Transverse colon (tissue), 4 donors: Measurements from ENCODE around the gene LRRC57. TPM values are rescaled to one million over a fixed set of nuclear protein-coding genes. Genes with fewer than 3 reads are reported as not detected.

Experiments used
- DNase-seq: peaks from one replicate; pipeline ENCODE4 v3.0.0-alpha.2; 2019
- H3K27ac ChIP-seq, 4 donors: fragments of 200-600 bp; sonication (generic); 2 replicates each; pipeline ENCODE4 v1.5.1; 2016 to 2018; ENCODE audit warnings: inconsistent platforms in 4 of 4
- H3K27me3 ChIP-seq: fragments of 200-600 bp; sonication (generic); 2 replicates; pipeline ENCODE4 v1.5.1; 2017; ENCODE audit warnings: inconsistent platforms
- H3K36me3 ChIP-seq, 4 donors: fragments of 200-600 bp; sonication (generic); 2 replicates each; pipeline ENCODE4 v1.5.1; 2017 to 2019; ENCODE audit warnings: inconsistent platforms in 4 of 4
- H3K4me1 ChIP-seq, 4 donors: fragments of 200-600 bp; sonication (generic); 2 replicates each; pipeline ENCODE4 v1.5.1; 2017 to 2020; ENCODE audit warnings: inconsistent platforms in 4 of 4
- H3K4me3 ChIP-seq, 4 donors: fragments of 200-600 bp; sonication (generic); 1 replicate in 1 of 4; 2 replicates in 3 of 4; pipeline versions ENCODE4 v1.5.1 to v1.6.1; 2017 to 2019; ENCODE audit warnings: inconsistent platforms in 4 of 4
- H3K9me3 ChIP-seq, 2 donors: fragments of 200-600 bp; sonication (generic); 2 replicates each; pipeline ENCODE4 v1.5.1; 2017 to 2019; ENCODE audit warnings: inconsistent platforms in 2 of 2
- CTCF ChIP-seq, 5 experiments: fragments of 200-600 bp in 3 of 5; fragments of 450-650 bp in 2 of 5; sonication (generic) in 3 of 5; IDR thresholded peaks; 1 replicate in 2 of 5; 2 replicates in 3 of 5; pipeline ENCODE4 v1.5.1; 2016 to 2017; ENCODE audit warnings: antibody characterized with exemption in 5 of 5, inconsistent platforms in 3 of 5, mild to moderate bottlenecking in 2 of 5, moderate library complexity in 1 of 5
- EP300 ChIP-seq: sonication (generic); formaldehyde crosslinking; IDR thresholded peaks from one replicate; pipeline ENCODE4 v1.6.1; 2017; ENCODE audit warnings: antibody characterized with exemption, low read depth
- POLR2A ChIP-seq: fragments of 450-650 bp; IDR thresholded peaks from one replicate; pipeline ENCODE4 v1.6.1; 2016; ENCODE audit warnings: antibody characterized with exemption, mild to moderate bottlenecking, moderate library complexity
- POLR2AphosphoS5 ChIP-seq, 3 donors: sonication (generic); formaldehyde crosslinking; IDR thresholded peaks; one replicate each; pipeline ENCODE4 v1.6.1; 2016; ENCODE audit warnings: antibody characterized with exemption in 3 of 3
- WGBS, 2 donors: methylation state at CpG; one replicate each; pipeline ENCODE4 v1.1.5; 2018; ENCODE audit warnings: low coverage in 1 of 2; 5-methylcytosine and 5-hydroxymethylcytosine counted together
- in situ Hi-C, 4 donors: fragments of 200-750 bp; cut with MboI; loops; one replicate each; pipeline versions ENCODE4 v1.15.0 to v1.15.1; 2017; ENCODE audit warnings: low sequenced_read_pairs in 3 of 4, low pct_ligation_motif_present in 1 of 4, low pct_unique_long_range_greater_than_20kb in 1 of 4
- intact Hi-C: fragments of 100-400 bp; cut with DNase I; formaldehyde crosslinking; loops from one replicate; pipeline ENCODE4 v1.15.1; 2023; ENCODE audit warnings: low total_unique reads
- total RNA-seq, 4 donors: library from RNA; depleted of rRNA; stranded (reverse); fragments of >200 nt; gene quantifications; one replicate each; pipeline ENCODE4 v1.1.0, GENCODE V29; 2016

The LRRC57 gene
- total RNA-seq, 4 donors from 2014 or later: 12.3 to 42.4 (median 28.7) TPM

- H3K4me3 ChIP-seq: no peak overlapping the region
- H3K4me1 ChIP-seq: peaks cover 0 to 15% (median 10%) of the 10 kb centered on the region in 4 donors
- 90 to 92% methylated on average over 1 of the region's 1 CpG for WGBS, 2 donors
- H3K36me3 ChIP-seq: peaks cover 0 to 3% (median 0%) of the 10 kb centered on the region in 4 donors
- DNase-seq: no peak
- no peak for TF ChIP-seq EP300
- TF ChIP-seq CTCF (IDR thresholded peaks at IDR 0.05): no peak
- no peaks in the 10 kb centered on the region for H3K27me3 ChIP-seq
- no peak overlapping the region for H3K27ac ChIP-seq
- H3K9me3 ChIP-seq: no peaks in the 10 kb centered on the region
- in situ Hi-C loops: no loop called here
- intact Hi-C loops: loop anchor here (10.0 kb wide), 1 partner anchor 101 kb away; no protein-coding TSS in a partner anchor
These were observed 5.0 kb upstream of the LRRC57 start for GRCh38 chr15:42553554-42553953.

- in situ Hi-C loops: loop anchor here in 1 of 4 donors (25.0 kb wide), 1 partner anchor 87 kb away; no protein-coding TSS in a partner anchor
These were observed 1.3 kb upstream of the LRRC57 start for GRCh38 chr15:42549741-42550392.

GRCh38 chr15:42549032-42549491 is 469 bp upstream of the LRRC57 start:
- H3K9me3 ChIP-seq: no peaks in the 10 kb centered on the region
- H3K27ac ChIP-seq: peak overlapping the region; percentile 91 to 98 (median 93)
- DNase-seq: peak; percentile 16
- H3K27me3 ChIP-seq: no peaks in the 10 kb centered on the region
- intact Hi-C loops: no loop called here
- H3K4me1 ChIP-seq: peaks cover 4 to 42% (median 21%) of the 10 kb centered on the region in 4 donors
- peak overlapping the region; percentile 65 to 94 (median 76) for H3K4me3 ChIP-seq
- in situ Hi-C loops: loop anchor here in 1 of 4 donors (25.0 kb wide), 1 partner anchor 88 kb away; no protein-coding TSS in a partner anchor
- TF ChIP-seq CTCF (IDR thresholded peaks at IDR 0.05) (no peak), POLR2AphosphoS5 (IDR thresholded peaks at IDR 0.05) (no peak), EP300 (no peak), POLR2A (no peak)
- WGBS, 2 donors: 0% methylated on average over 10 to 15 of the region's 15 CpGs
- peaks cover 0 to 5% (median 0%) of the 10 kb centered on the region in 4 donors for H3K36me3 ChIP-seq

More at GRCh38 chr15:42549741-42550392, 1.3 kb upstream of the LRRC57 start:
- Histone ChIP-seq H3K36me3 (no peaks in the 10 kb centered on the region), H3K27ac (peak overlapping the region; percentile 91 to 98 (median 93)), H3K9me3 (no peaks in the 10 kb centered on the region), H3K4me1 (peaks cover 4 to 42% (median 21%) of the 10 kb centered on the region in 4 donors), H3K27me3 (no peaks in the 10 kb centered on the region), H3K4me3 (peak overlapping the region in 3 of 4 donors; percentile 69 to 94 (median 84))
- TF ChIP-seq POLR2A (no peak), EP300 (no peak), CTCF (IDR thresholded peaks at IDR 0.05) (no peak), POLR2AphosphoS5 (IDR thresholded peaks at IDR 0.05) (no peak)
- no peak for DNase-seq
- intact Hi-C loops: loop anchor here (10.0 kb wide), 1 partner anchor 105 kb away; no protein-coding TSS in a partner anchor
- WGBS, 2 donors: 66% methylated on average over 10 to 12 of the region's 12 CpGs

GRCh38 chr15:42547918-42548248 is 710 bp downstream of the LRRC57 start:
- WGBS, 2 donors: 0 to 4% methylated on average over 3 to 9 of the region's 9 CpGs
- Histone ChIP-seq H3K9me3 (no peaks in the 10 kb centered on the region), H3K4me3 (peak overlapping the region; percentile 65 to 94 (median 76)), H3K36me3 (peaks cover 0 to 13% (median 0%) of the 10 kb centered on the region in 4 donors), H3K4me1 (peaks cover 4 to 37% (median 21%) of the 10 kb centered on the region in 4 donors), H3K27ac (peak overlapping the region; percentile 91 to 98 (median 93)), H3K27me3 (no peaks in the 10 kb centered on the region)
- TF ChIP-seq POLR2A: no peak
- TF ChIP-seq EP300: no peak
- no peak for TF ChIP-seq CTCF (IDR thresholded peaks at IDR 0.05)
- no peak for TF ChIP-seq POLR2AphosphoS5 (IDR thresholded peaks at IDR 0.05)
- in situ Hi-C loops (loop anchor here in 1 of 4 donors (25.0 kb wide), 1 partner anchor 89 kb away; no protein-coding TSS in a partner anchor), intact Hi-C loops (no loop called here)
- no peak for DNase-seq
